CD8-positive, alpha-beta memory T cell (primary cell): ENCODE measurements around the gene MTF2. TPM values are rescaled to one million over a fixed set of nuclear protein-coding genes. Genes with fewer than 3 reads are reported as not detected.

Source experiments
- CTCF ChIA-PET: fragments of 350-600 bp; sonication (Branson Sonifier 250); formaldehyde crosslinking; loops from one replicate; lab custom pipeline; 2021; ENCODE audit warnings: antibody characterized with exemption; lab: Charles Lee
- POLR2A ChIA-PET: fragments of 350-600 bp; sonication (Branson Sonifier 250); formaldehyde crosslinking; loops from one replicate; lab custom pipeline; 2021; ENCODE audit warnings: antibody characterized with exemption; lab: Charles Lee
- DNase-seq, 5 donors: peaks; one replicate each; pipeline versions ENCODE4 v3.0.0 to v3.0.0-alpha.2; 2020 to 2022; ENCODE audit warnings: mixed read lengths in 1 of 5
- H3K27ac ChIP-seq: one replicate; pipeline ENCODE4 v1.7.0; 2013; ENCODE audit warnings: low read depth, mild to moderate bottlenecking, low read length, moderate library complexity
- H3K27me3 ChIP-seq: 2 replicates; pipeline ENCODE4 v1.7.0; 2013; ENCODE audit warnings: low read length, mild to moderate bottlenecking; ENCODE audit not compliant: insufficient read depth, poor library complexity, severe bottlenecking
- H3K36me3 ChIP-seq: 2 replicates; pipeline ENCODE4 v1.7.0; 2013; ENCODE audit warnings: mild to moderate bottlenecking, low read length, moderate library complexity; ENCODE audit not compliant: insufficient read depth
- H3K4me1 ChIP-seq: 2 replicates; pipeline ENCODE4 v1.7.0; 2013; ENCODE audit warnings: mild to moderate bottlenecking, low read length, moderate library complexity; ENCODE audit not compliant: insufficient read depth
- H3K4me3 ChIP-seq: 2 replicates; pipeline ENCODE4 v1.7.0; 2013; ENCODE audit warnings: mild to moderate bottlenecking, low read length
- H3K9me3 ChIP-seq: 2 replicates; pipeline ENCODE4 v1.7.0; 2013; ENCODE audit warnings: mild to moderate bottlenecking, low read length
- H3K27ac Mint-ChIP-seq, 8 donors: one replicate each; pipeline ENCODE4 v1.8.0; 2020 to 2021; ENCODE audit warnings: mixed read lengths in 8 of 8, mild to moderate bottlenecking in 6 of 8, inconsistent platforms in 3 of 8, moderate library complexity in 3 of 8
- H3K27me3 Mint-ChIP-seq, 2 donors: one replicate each; pipeline ENCODE4 v1.8.0; 2020 to 2021; ENCODE audit warnings: mixed read lengths in 2 of 2, mild to moderate bottlenecking in 1 of 2, moderate library complexity in 1 of 2
- H3K36me3 Mint-ChIP-seq, 3 donors: one replicate each; pipeline ENCODE4 v1.8.0; 2020 to 2021; ENCODE audit warnings: mixed read lengths in 3 of 3, inconsistent platforms in 1 of 3, mild to moderate bottlenecking in 1 of 3
- H3K4me1 Mint-ChIP-seq, 3 donors: one replicate each; pipeline ENCODE4 v1.8.0; 2020 to 2021; ENCODE audit warnings: mixed read lengths in 3 of 3, inconsistent platforms in 1 of 3, mild to moderate bottlenecking in 1 of 3
- H3K4me3 Mint-ChIP-seq, 7 donors: one replicate each; pipeline ENCODE4 v1.8.0; 2020 to 2021; ENCODE audit warnings: mixed read lengths in 7 of 7, mild to moderate bottlenecking in 6 of 7, moderate library complexity in 4 of 7, inconsistent platforms in 2 of 7
- H3K9me3 Mint-ChIP-seq, 5 donors: one replicate each; pipeline ENCODE4 v1.8.0; 2020 to 2022; ENCODE audit warnings: mixed read lengths in 5 of 5, mild to moderate bottlenecking in 3 of 5, moderate library complexity in 2 of 5, inconsistent platforms in 1 of 5
- polyA plus RNA-seq: library from polyadenylated mRNA; unstranded; fragments of 300-500 nt; fragmentation: Illumina TruSeq; gene quantifications from one replicate; pipeline ENCODE4 v1.2.3, GENCODE V29; 2021
- total RNA-seq, 2 experiments: library from RNA; stranded (reverse); gene quantifications; one replicate each; pipeline ENCODE4 v1.2.3, GENCODE V29; 2021

MTF2 gene
- total and polyA plus RNA-seq, 3 experiments from 2014 or later = 42.1 to 66.7 (median 43.4) TPM

GRCh38 chr1:93108335-93108734, 29.3 kb downstream of the MTF2 start:
- no peak overlapping the region for H3K27ac Mint-ChIP-seq
- peak overlapping the region in 2 of 7 donors; percentile 5 to 22 for H3K4me3 Mint-ChIP-seq
- H3K9me3 Mint-ChIP-seq = peaks cover 2 to 13% (median 12%) of the 10 kb centered on the region in 5 donors
- H3K4me3 ChIP-seq = no peak overlapping the region
- H3K36me3 Mint-ChIP-seq = peaks cover 22 to 66% (median 28%) of the 10 kb centered on the region in 3 donors
- peaks cover 36 to 62% (median 58%) of the 10 kb centered on the region in 3 donors for H3K4me1 Mint-ChIP-seq
- H3K36me3 ChIP-seq = peaks cover 15% of the 10 kb centered on the region
- no peaks in the 10 kb centered on the region for H3K27me3 ChIP-seq
- DNase-seq = no peak
- peaks cover 3% of the 10 kb centered on the region for H3K4me1 ChIP-seq
- no peaks in the 10 kb centered on the region for H3K9me3 ChIP-seq
- POLR2A ChIA-PET = interaction anchor here (0.7 kb wide), 1 partner anchor 40 kb away, joined by 4 read pairs; no protein-coding TSS in a partner anchor
- H3K27me3 Mint-ChIP-seq = no peaks in the 10 kb centered on the region
- no peak overlapping the region for H3K27ac ChIP-seq
- CTCF ChIA-PET = no interaction called here

- Histone ChIP-seq H3K4me1 (peaks cover 3% of the 10 kb centered on the region), H3K27me3 (no peaks in the 10 kb centered on the region), H3K9me3 (no peaks in the 10 kb centered on the region), H3K36me3 (peaks cover 20% of the 10 kb centered on the region), H3K4me3 (no peak overlapping the region), H3K27ac (no peak overlapping the region)
- no peaks in the 10 kb centered on the region for H3K27me3 Mint-ChIP-seq
- peaks cover 22 to 68% (median 28%) of the 10 kb centered on the region in 3 donors for H3K36me3 Mint-ChIP-seq
- DNase-seq = no peak
- H3K4me1 Mint-ChIP-seq = peaks cover 36 to 59% (median 58%) of the 10 kb centered on the region in 3 donors
- CTCF ChIA-PET = interaction anchor here (1.0 kb wide), 1 partner anchor 29 kb away, joined by 3 read pairs; no protein-coding TSS in a partner anchor
- peak overlapping the region in 1 of 7 donors; percentile 16 for H3K4me3 Mint-ChIP-seq
- no peak overlapping the region for H3K27ac Mint-ChIP-seq
- H3K9me3 Mint-ChIP-seq = peaks cover 2 to 13% (median 12%) of the 10 kb centered on the region in 5 donors
- POLR2A ChIA-PET = no interaction called here
These were observed 30.5 kb downstream of the MTF2 start for GRCh38 chr1:93109578-93109977.

GRCh38 chr1:93111065-93111464, 32.0 kb downstream of the MTF2 start:
- no peaks in the 10 kb centered on the region for H3K9me3 ChIP-seq
- ChIA-PET CTCF (no interaction called here), POLR2A (no interaction called here)
- no peak overlapping the region for H3K4me3 ChIP-seq
- no peak for DNase-seq
- H3K4me1 Mint-ChIP-seq = peaks cover 29 to 54% (median 49%) of the 10 kb centered on the region in 3 donors
- no peaks in the 10 kb centered on the region for H3K27me3 Mint-ChIP-seq
- no peaks in the 10 kb centered on the region for H3K27me3 ChIP-seq
- no peak overlapping the region for H3K4me3 Mint-ChIP-seq
- H3K36me3 Mint-ChIP-seq = peaks cover 20 to 65% (median 24%) of the 10 kb centered on the region in 3 donors
- H3K27ac Mint-ChIP-seq = peak overlapping the region in 1 of 8 donors; percentile 15
- H3K27ac ChIP-seq = no peak overlapping the region
- peaks cover 3% of the 10 kb centered on the region for H3K4me1 ChIP-seq
- peaks cover under 1 to 13% (median 12%) of the 10 kb centered on the region in 5 donors for H3K9me3 Mint-ChIP-seq
- H3K36me3 ChIP-seq = peaks cover 30% of the 10 kb centered on the region

GRCh38 chr1:93111561-93111960, 32.5 kb downstream of the MTF2 start:
- Mint-ChIP-seq H3K36me3 (peaks cover 20 to 68% (median 22%) of the 10 kb centered on the region in 3 donors), H3K4me3 (no peak overlapping the region), H3K27ac (peak overlapping the region in 4 of 8 donors; percentile 6 to 37 (median 22)), H3K27me3 (no peaks in the 10 kb centered on the region), H3K4me1 (peaks cover 28 to 53% (median 48%) of the 10 kb centered on the region in 3 donors), H3K9me3 (peaks cover 0 to 13% (median 12%) of the 10 kb centered on the region in 5 donors)
- Histone ChIP-seq H3K27me3 (no peaks in the 10 kb centered on the region), H3K4me3 (no peak overlapping the region), H3K27ac (no peak overlapping the region), H3K9me3 (no peaks in the 10 kb centered on the region), H3K4me1 (peaks cover 3% of the 10 kb centered on the region), H3K36me3 (peaks cover 31% of the 10 kb centered on the region)
- ChIA-PET CTCF (no interaction called here), POLR2A (no interaction called here)
- no peak for DNase-seq

GRCh38 chr1:93113127-93113526, 34.0 kb downstream of the MTF2 start:
- no peak overlapping the region for H3K4me3 ChIP-seq
- no peak for DNase-seq
- Mint-ChIP-seq H3K4me3 (no peak overlapping the region), H3K4me1 (peaks cover 24 to 44% (median 42%) of the 10 kb centered on the region in 3 donors), H3K36me3 (peaks cover 8 to 66% (median 11%) of the 10 kb centered on the region in 3 donors), H3K9me3 (peaks cover 0 to 8% (median 6%) of the 10 kb centered on the region in 5 donors), H3K27ac (peak overlapping the region in 1 of 8 donors; percentile 81), H3K27me3 (no peaks in the 10 kb centered on the region)
- ChIA-PET CTCF (no interaction called here), POLR2A (interaction anchor here (1.2 kb wide), 1 partner anchor 60 kb away, joined by 3 read pairs; no protein-coding TSS in a partner anchor)
- peaks cover 37% of the 10 kb centered on the region for H3K36me3 ChIP-seq
- H3K9me3 ChIP-seq = no peaks in the 10 kb centered on the region
- H3K4me1 ChIP-seq = peaks cover 3% of the 10 kb centered on the region
- H3K27me3 ChIP-seq = no peaks in the 10 kb centered on the region
- no peak overlapping the region for H3K27ac ChIP-seq

- ChIA-PET CTCF (no interaction called here), POLR2A (no interaction called here)
- no peaks in the 10 kb centered on the region for H3K27me3 ChIP-seq
- Mint-ChIP-seq H3K27ac (peak overlapping the region in 1 of 8 donors; percentile 9), H3K4me3 (no peak overlapping the region), H3K27me3 (no peaks in the 10 kb centered on the region), H3K9me3 (no peaks in the 10 kb centered on the region), H3K36me3 (peaks cover 0 to 69% (median 7%) of the 10 kb centered on the region in 3 donors), H3K4me1 (peaks cover 16 to 35% (median 32%) of the 10 kb centered on the region in 3 donors)
- DNase-seq = no peak
- H3K36me3 ChIP-seq = peaks cover 45% of the 10 kb centered on the region
- H3K9me3 ChIP-seq = no peaks in the 10 kb centered on the region
- H3K4me1 ChIP-seq = peaks cover 3% of the 10 kb centered on the region
- no peak overlapping the region for H3K27ac ChIP-seq
- no peak overlapping the region for H3K4me3 ChIP-seq
These were observed 35.3 kb downstream of the MTF2 start for GRCh38 chr1:93114391-93114790.

GRCh38 chr1:93120614-93121013, 41.5 kb downstream of the MTF2 start:
- POLR2A ChIA-PET = no interaction called here

GRCh38 chr1:93123201-93123783, 44.2 kb downstream of the MTF2 start:
- H3K9me3 Mint-ChIP-seq = no peaks in the 10 kb centered on the region
- ChIA-PET POLR2A (interaction anchor here (0.6 to 0.7 kb wide), 3 partner anchors 48 to 418 kb away, joined by 3 to 17 read pairs (median 3); no protein-coding TSS in a partner anchor), CTCF (no interaction called here)

More at GRCh38 chr1:93120614-93121013, 41.5 kb downstream of the MTF2 start:
- Mint-ChIP-seq H3K27me3 (no peaks in the 10 kb centered on the region), H3K27ac (peak overlapping the region in 2 of 8 donors; percentile 10 to 63), H3K36me3 (peaks cover 0 to 62% (median 10%) of the 10 kb centered on the region in 3 donors), H3K4me3 (no peak overlapping the region), H3K9me3 (no peaks in the 10 kb centered on the region), H3K4me1 (peaks cover 7 to 22% (median 7%) of the 10 kb centered on the region in 3 donors)
- no peak overlapping the region for H3K4me3 ChIP-seq
- no peak overlapping the region for H3K27ac ChIP-seq
- DNase-seq = no peak
- H3K4me1 ChIP-seq = no peaks in the 10 kb centered on the region
- peaks cover 28% of the 10 kb centered on the region for H3K36me3 ChIP-seq
- CTCF ChIA-PET = no interaction called here
- no peaks in the 10 kb centered on the region for H3K9me3 ChIP-seq
- no peaks in the 10 kb centered on the region for H3K27me3 ChIP-seq

More at GRCh38 chr1:93123201-93123783, 44.2 kb downstream of the MTF2 start:
- Mint-ChIP-seq H3K27me3 (no peaks in the 10 kb centered on the region), H3K36me3 (peaks cover 0 to 60% (median 14%) of the 10 kb centered on the region in 3 donors), H3K4me3 (no peak overlapping the region), H3K4me1 (peaks cover 7 to 22% (median 9%) of the 10 kb centered on the region in 3 donors), H3K27ac (no peak overlapping the region)
- H3K4me3 ChIP-seq = no peak overlapping the region
- H3K36me3 ChIP-seq = peaks cover 22% of the 10 kb centered on the region
- no peaks in the 10 kb centered on the region for H3K27me3 ChIP-seq
- no peaks in the 10 kb centered on the region for H3K4me1 ChIP-seq
- no peak for DNase-seq
- H3K9me3 ChIP-seq = no peaks in the 10 kb centered on the region
- H3K27ac ChIP-seq = no peak overlapping the region
